Neural cell (in vitro differentiated cells): Measurements from ENCODE around the gene FOXN1. TPM values are rescaled to one million over a fixed set of nuclear protein-coding genes. Genes with fewer than 3 reads are reported as not detected.
"Not testable (repeated sequence)": the region's sequence is repeated elsewhere in the genome, so short reads cannot be mapped to it uniquely, and the experiment has no call there.

Experiments
- H2AFZ ChIP-seq: fragments of 200-600, 300-800 bp; sonication (generic), shearing (Covaris generic); 2 replicates; pipeline ENCODE4 v1.6.0; 2014; ENCODE audit warnings: low read depth, mild to moderate bottlenecking, antibody characterized with exemption, low read length, moderate library complexity
- H3F3A ChIP-seq: fragments of 200-600 bp; shearing (Covaris generic); 2 replicates; pipeline ENCODE4 v1.6.1; 2016; ENCODE audit warnings: mild to moderate bottlenecking, moderate library complexity, mixed read lengths, antibody characterized with exemption, low read length; ENCODE audit not compliant: insufficient read depth, poor library complexity, severe bottlenecking
- H3K27ac ChIP-seq: fragments of 200-600, 300-800 bp; sonication (generic), shearing (Covaris generic); 2 replicates; pipeline ENCODE4 v1.5.1; 2014; ENCODE audit warnings: mild to moderate bottlenecking, low read length, moderate library complexity
- H3K27me3 ChIP-seq: fragments of 300-800, 200-600 bp; sonication (generic), shearing (Covaris generic); 2 replicates; pipeline ENCODE4 v1.6.0; 2014; ENCODE audit warnings: mild to moderate bottlenecking, low read depth, low read length, moderate library complexity; ENCODE audit not compliant: insufficient read depth
- H3K36me3 ChIP-seq: fragments of 300-800, 200-600 bp; sonication (generic), shearing (Covaris generic); 2 replicates; pipeline ENCODE4 v1.5.1; 2014; ENCODE audit warnings: mild to moderate bottlenecking, antibody characterized with exemption, low read length, moderate library complexity; ENCODE audit not compliant: insufficient read depth
- H3K4me2 ChIP-seq: fragments of 300-800, 200-600 bp; sonication (generic), shearing (Covaris generic); 2 replicates; pipeline ENCODE4 v1.6.0; 2014; ENCODE audit warnings: mild to moderate bottlenecking, low read length
- H3K4me3 ChIP-seq: fragments of 300-800, 200-600 bp; sonication (generic), shearing (Covaris generic); 2 replicates; pipeline ENCODE4 v1.5.1; 2014; ENCODE audit warnings: mild to moderate bottlenecking, low read length, moderate library complexity
- H3K79me2 ChIP-seq: fragments of 200-600 bp; shearing (Covaris generic); replicated peaks from 2 replicates; pipeline ENCODE4 v1.6.0; 2014; ENCODE audit warnings: mild to moderate bottlenecking, low read length, moderate library complexity; ENCODE audit not compliant: insufficient read depth
- H3K9ac ChIP-seq: fragments of 300-800, 200-600 bp; sonication (generic), shearing (Covaris generic); 2 replicates; pipeline ENCODE4 v1.6.1; 2016; ENCODE audit warnings: mild to moderate bottlenecking, low read length, mixed read lengths
- H3K9me2 ChIP-seq: fragments of 200-600 bp; shearing (Covaris generic); 2 replicates; pipeline ENCODE4 v1.6.1; 2016; ENCODE audit warnings: mild to moderate bottlenecking, low read length, mixed read lengths; ENCODE audit not compliant: insufficient read depth
- H3K9me3 ChIP-seq: fragments of 200-600, 300-800 bp; sonication (generic), shearing (Covaris generic); 2 replicates; pipeline ENCODE4 v1.6.1; 2016; ENCODE audit warnings: mild to moderate bottlenecking, mixed run types, low read length, moderate library complexity, mixed read lengths
- H4K20me1 ChIP-seq: fragments of 200-600 bp; shearing (Covaris generic); 2 replicates; pipeline ENCODE4 v1.6.1; 2016; ENCODE audit warnings: mild to moderate bottlenecking, mixed run types; ENCODE audit not compliant: insufficient read depth
- EP300 ChIP-seq: fragments of 450-650 bp; conservative IDR thresholded peaks from 2 replicates; pipeline ENCODE4 v1.6.1; 2014; ENCODE audit warnings: antibody characterized with exemption, mild to moderate bottlenecking, moderate library complexity; ENCODE audit not compliant: poor library complexity, severe bottlenecking
- EZH2 ChIP-seq: fragments of 200-600, 300-800 bp; shearing (Covaris generic), sonication (generic); IDR thresholded peaks from 2 replicates; pipeline ENCODE4 v1.6.1; 2014; ENCODE audit warnings: antibody characterized with exemption, low read length, borderline replicate concordance, mild to moderate bottlenecking; ENCODE audit not compliant: insufficient read depth, poor library complexity, severe bottlenecking
- MXI1 ChIP-seq: fragments of 450-650 bp; conservative IDR thresholded peaks from 2 replicates; pipeline ENCODE4 v1.6.1; 2014; ENCODE audit warnings: antibody characterized with exemption, mild to moderate bottlenecking; ENCODE audit not compliant: poor library complexity, severe bottlenecking
- POLR2AphosphoS5 ChIP-seq: IDR thresholded peaks from 2 replicates; pipeline ENCODE4 v1.6.1; 2012
- RAD21 ChIP-seq: fragments of 450-650 bp; conservative IDR thresholded peaks from 2 replicates; pipeline ENCODE4 v1.6.1; 2014; ENCODE audit warnings: antibody characterized with exemption, mild to moderate bottlenecking, moderate library complexity
- REST ChIP-seq: IDR thresholded peaks from 2 replicates; pipeline ENCODE4 v1.6.1; 2012; ENCODE audit warnings: borderline replicate concordance
- SMC3 ChIP-seq: fragments of 450-650 bp; conservative IDR thresholded peaks from 2 replicates; pipeline ENCODE4 v1.6.1; 2014; ENCODE audit warnings: antibody characterized with exemption, mild to moderate bottlenecking, moderate library complexity; ENCODE audit not compliant: poor library complexity
- TAF1 ChIP-seq: IDR thresholded peaks from 2 replicates; pipeline ENCODE4 v1.6.1; 2012; ENCODE audit warnings: low read depth
- polyA plus RNA-seq: library from polyadenylated mRNA; depleted of rRNA; stranded (reverse); fragments of >200 nt; gene quantifications from 2 replicates; pipeline ENCODE4 v1.2.3, GENCODE V29; 2014
- TF ChIP-seq, protein P1 (sequence below): fragments of 450-650 bp; IDR thresholded peaks from 2 replicates; pipeline ENCODE4 v1.5.1; 2014; ENCODE audit warnings: antibody characterized with exemption, mild to moderate bottlenecking, moderate library complexity; ENCODE audit not compliant: poor library complexity, severe bottlenecking

Gene FOXN1
- polyA plus RNA-seq, 1 donor from 2014 or later, result not detected

- Histone ChIP-seq H3K9me3 (no peaks in the 10 kb centered on the region), H2AFZ (no peak overlapping the region), H4K20me1 (no peaks in the 10 kb centered on the region), H3K4me3 (no peak overlapping the region), H3K27me3 (no peaks in the 10 kb centered on the region), H3K27ac (no peak overlapping the region), H3K4me2 (no peak overlapping the region), H3K79me2 (no peaks in the 10 kb centered on the region), H3K36me3 (no peaks in the 10 kb centered on the region), H3K9ac (no peak overlapping the region), H3K9me2 (no peaks in the 10 kb centered on the region), H3F3A (no peaks in the 10 kb centered on the region)
- TF ChIP-seq MXI1 (no peak), EZH2 (no peak), REST (no peak), EP300 (no peak), TAF1 (no peak), SMC3 (no peak), POLR2AphosphoS5 (no peak), RAD21 (no peak)
- TF ChIP-seq, protein P1, sequence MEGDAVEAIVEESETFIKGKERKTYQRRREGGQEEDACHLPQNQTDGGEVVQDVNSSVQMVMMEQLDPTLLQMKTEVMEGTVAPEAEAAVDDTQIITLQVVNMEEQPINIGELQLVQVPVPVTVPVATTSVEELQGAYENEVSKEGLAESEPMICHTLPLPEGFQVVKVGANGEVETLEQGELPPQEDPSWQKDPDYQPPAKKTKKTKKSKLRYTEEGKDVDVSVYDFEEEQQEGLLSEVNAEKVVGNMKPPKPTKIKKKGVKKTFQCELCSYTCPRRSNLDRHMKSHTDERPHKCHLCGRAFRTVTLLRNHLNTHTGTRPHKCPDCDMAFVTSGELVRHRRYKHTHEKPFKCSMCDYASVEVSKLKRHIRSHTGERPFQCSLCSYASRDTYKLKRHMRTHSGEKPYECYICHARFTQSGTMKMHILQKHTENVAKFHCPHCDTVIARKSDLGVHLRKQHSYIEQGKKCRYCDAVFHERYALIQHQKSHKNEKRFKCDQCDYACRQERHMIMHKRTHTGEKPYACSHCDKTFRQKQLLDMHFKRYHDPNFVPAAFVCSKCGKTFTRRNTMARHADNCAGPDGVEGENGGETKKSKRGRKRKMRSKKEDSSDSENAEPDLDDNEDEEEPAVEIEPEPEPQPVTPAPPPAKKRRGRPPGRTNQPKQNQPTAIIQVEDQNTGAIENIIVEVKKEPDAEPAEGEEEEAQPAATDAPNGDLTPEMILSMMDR, result no peak
Measured at GRCh38 chr17:28467456-28468025, 38.6 kb upstream of the FOXN1 start.

GRCh38 chr17:28468033-28468735 lies 38.0 kb upstream of the FOXN1 start:
- H3K27ac ChIP-seq, H3K36me3 ChIP-seq, H3K4me2 ChIP-seq, H3K79me2 ChIP-seq, H3K27me3 ChIP-seq, H4K20me1 ChIP-seq, H3F3A ChIP-seq, H3K9ac ChIP-seq, H3K9me2 ChIP-seq, H3K4me3 ChIP-seq, H2AFZ ChIP-seq, H3K9me3 ChIP-seq: not testable (repeated sequence)
